GM19372 (cell line): ENCODE measurements around the gene CTXND1.
"Not testable (repeated sequence)": the region's sequence is repeated elsewhere in the genome, so short reads cannot be mapped to it uniquely, and the experiment has no call there.

Source experiments
- ATAC-seq: cut with Tn5 transposase; IDR thresholded peaks from one replicate; pipeline ENCODE4 v1.9.1; 2021; ENCODE audit warnings: mild to moderate bottlenecking, low read depth, moderate library complexity; ENCODE audit not compliant: unreplicated experiment

Gene CTXND1

GRCh38 chr15:80252121-80252518 lies at the start of gene CTXND1:
CTXND1 (minus strand) TSS chr15:80252213; CDS start chr15:80201949, 50,264 bp downstream.
- no peak for ATAC-seq

- no peak for ATAC-seq
Measured at GRCh38 chr15:80301472-80301871, 49.5 kb upstream of the CTXND1 start.

GRCh38 chr15:80295777-80296176 lies 43.8 kb upstream of the CTXND1 start:
- not testable (repeated sequence) for ATAC-seq

- ATAC-seq = no peak
Measured at GRCh38 chr15:80292079-80292478, 40.1 kb upstream of the CTXND1 start.

- not testable (repeated sequence) for ATAC-seq
Measured at GRCh38 chr15:80290891-80291290, 38.9 kb upstream of the CTXND1 start.

- ATAC-seq = no peak
Measured at GRCh38 chr15:80289528-80290495, 37.8 kb upstream of the CTXND1 start.

GRCh38 chr15:80288131-80288530 lies 36.1 kb upstream of the CTXND1 start:
- no peak for ATAC-seq

GRCh38 chr15:80286055-80286454 lies 34.0 kb upstream of the CTXND1 start:
- ATAC-seq = no peak

GRCh38 chr15:80285379-80285778 lies 33.4 kb upstream of the CTXND1 start:
- ATAC-seq = no peak

- no peak for ATAC-seq
Measured at GRCh38 chr15:80283531-80283930, 31.5 kb upstream of the CTXND1 start.

GRCh38 chr15:80277147-80277546 lies 25.1 kb upstream of the CTXND1 start:
- no peak for ATAC-seq

- no peak for ATAC-seq
Measured at GRCh38 chr15:80275961-80276360, 23.9 kb upstream of the CTXND1 start.

- no peak for ATAC-seq
Measured at GRCh38 chr15:80274996-80275395, 23.0 kb upstream of the CTXND1 start.

GRCh38 chr15:80274554-80274953 lies 22.5 kb upstream of the CTXND1 start:
- ATAC-seq = no peak

GRCh38 chr15:80272987-80273386 lies 21.0 kb upstream of the CTXND1 start:
- ATAC-seq = no peak

- ATAC-seq = no peak
Measured at GRCh38 chr15:80270472-80270871, 18.5 kb upstream of the CTXND1 start.

GRCh38 chr15:80268101-80268500 lies 16.1 kb upstream of the CTXND1 start:
- no peak for ATAC-seq

- no peak for ATAC-seq
Measured at GRCh38 chr15:80267658-80268057, 15.6 kb upstream of the CTXND1 start.

GRCh38 chr15:80266745-80267144 lies 14.7 kb upstream of the CTXND1 start:
- no peak for ATAC-seq

GRCh38 chr15:80266113-80266512 lies 14.1 kb upstream of the CTXND1 start:
- no peak for ATAC-seq

GRCh38 chr15:80265021-80265420 lies 13.0 kb upstream of the CTXND1 start:
- ATAC-seq = no peak

GRCh38 chr15:80264031-80264430 lies 12.0 kb upstream of the CTXND1 start:
- no peak for ATAC-seq
